Common myeloid progenitor, CD34-positive (primary cell): ENCODE results near the gene SLC22A23.

Experiments used
- CTCF ChIA-PET: fragments of 350-600 bp; sonication (Branson Sonifier 250); formaldehyde crosslinking; loops from one replicate; lab custom pipeline; 2021; ENCODE audit warnings: antibody characterized with exemption; lab: Charles Lee
- POLR2A ChIA-PET: fragments of 350-600 bp; sonication (Branson Sonifier 250); formaldehyde crosslinking; loops from one replicate; lab custom pipeline; 2021; ENCODE audit warnings: antibody characterized with exemption; lab: Charles Lee
- DNase-seq, 3 donors: peaks; one replicate each; pipeline versions ENCODE4 v3.0.0 to v3.0.0-alpha.2; 2013
- H3K27ac ChIP-seq, 2 experiments: 1 replicate in 1 of 2; 2 replicates in 1 of 2; pipeline ENCODE4 v1.7.0; 2013; ENCODE audit warnings: inconsistent platforms in 2 of 2, low read length in 2 of 2, mild to moderate bottlenecking in 2 of 2, low read depth in 1 of 2, moderate library complexity in 1 of 2; ENCODE audit not compliant: severe bottlenecking in 2 of 2, insufficient read depth in 1 of 2, poor library complexity in 1 of 2
- H3K27me3 ChIP-seq, 5 experiments: replicated peaks in 2 of 5; 1 replicate in 3 of 5; 2 replicates in 2 of 5; pipeline versions ENCODE4 v1.6.1 to v1.7.0; 2013; ENCODE audit warnings: low read length in 4 of 5, mild to moderate bottlenecking in 2 of 5, moderate library complexity in 2 of 5, inconsistent platforms in 1 of 5; ENCODE audit not compliant: insufficient read depth in 5 of 5, control insufficient read depth in 4 of 5
- H3K36me3 ChIP-seq, 4 experiments: 1 replicate in 2 of 4; 2 replicates in 2 of 4; pipeline versions ENCODE4 v1.6.1 to v1.7.0; 2013; ENCODE audit warnings: low read length in 3 of 4, control low read depth in 1 of 4, mild to moderate bottlenecking in 1 of 4; ENCODE audit not compliant: control insufficient read depth in 4 of 4, insufficient read depth in 4 of 4
- H3K4me1 ChIP-seq, 4 experiments: 1 replicate in 3 of 4; 2 replicates in 1 of 4; pipeline versions ENCODE4 v1.6.1 to v1.7.1; 2013; ENCODE audit warnings: low read length in 3 of 4, mild to moderate bottlenecking in 3 of 4, control low read depth in 1 of 4, inconsistent platforms in 1 of 4, moderate library complexity in 1 of 4; ENCODE audit not compliant: control insufficient read depth in 4 of 4, insufficient read depth in 4 of 4; ENCODE audit errors: control extremely low read depth in 1 of 4
- H3K4me3 ChIP-seq, 7 experiments: 1 replicate in 4 of 7; 2 replicates in 3 of 7; pipeline versions ENCODE4 v1.5.1 to v1.7.0; 2013; ENCODE audit warnings: mild to moderate bottlenecking in 7 of 7, low read length in 6 of 7, moderate library complexity in 6 of 7, inconsistent platforms in 2 of 7, low read depth in 2 of 7, control low read depth in 1 of 7; ENCODE audit not compliant: insufficient read depth in 4 of 7, control insufficient read depth in 1 of 7; ENCODE audit errors: extremely low read depth in 1 of 7
- H3K9me3 ChIP-seq, 5 experiments: 1 replicate in 4 of 5; 2 replicates in 1 of 5; pipeline versions ENCODE4 v1.6.1 to v1.7.1; 2013; ENCODE audit warnings: low read length in 4 of 5, mild to moderate bottlenecking in 2 of 5, inconsistent platforms in 1 of 5, low read depth in 1 of 5, moderate library complexity in 1 of 5; ENCODE audit not compliant: control insufficient read depth in 4 of 5, insufficient read depth in 2 of 5; ENCODE audit errors: control extremely low read depth in 1 of 5
- WGBS: methylation state at CpG from one replicate; pipeline ENCODE4 v1.1.5; 2013; ENCODE audit not compliant: insufficient coverage; 5-methylcytosine and 5-hydroxymethylcytosine counted together

Gene SLC22A23

GRCh38 chr6:3233904-3234303 lies 222.9 kb downstream of the SLC22A23 start:
- Histone ChIP-seq H3K36me3 (no peaks in the 10 kb centered on the region), H3K9me3 (no peaks in the 10 kb centered on the region), H3K27ac (no peak overlapping the region), H3K4me1 (peaks cover 3 to 50% (median 30%) of the 10 kb centered on the region in 4 experiments), H3K27me3 (peaks cover 17 to 56% (median 37%) of the 10 kb centered on the region in 5 experiments), H3K4me3 (no peak overlapping the region)
- ChIA-PET POLR2A (no interaction called here), CTCF (interaction anchor here (0.6 to 1.0 kb wide), 3 partner anchors 10 to 46 kb away, joined by 3 to 4 read pairs (median 3); no protein-coding TSS in a partner anchor)
- 76% methylated on average over 3 of the region's 3 CpGs for WGBS
- DNase-seq: no peak

- H3K4me3 ChIP-seq: no peak overlapping the region
- WGBS: 94% methylated on average over 2 of the region's 3 CpGs
- ChIA-PET POLR2A (no interaction called here), CTCF (interaction anchor here (0.6 to 1.0 kb wide), 2 partner anchors 9 to 46 kb away, joined by 3 to 4 read pairs; no protein-coding TSS in a partner anchor)
- no peaks in the 10 kb centered on the region for H3K9me3 ChIP-seq
- no peaks in the 10 kb centered on the region for H3K36me3 ChIP-seq
- no peak for DNase-seq
- no peak overlapping the region for H3K27ac ChIP-seq
- H3K4me1 ChIP-seq: peaks cover 3 to 53% (median 35%) of the 10 kb centered on the region in 4 experiments
- H3K27me3 ChIP-seq: peaks cover 17 to 61% (median 39%) of the 10 kb centered on the region in 5 experiments
Observed at GRCh38 chr6:3233321-3233720, 223.5 kb downstream of the SLC22A23 start.

- CTCF ChIA-PET: interaction anchor here (0.6 to 5.2 kb wide), 6 partner anchors 9 to 511 kb away, joined by 3 to 31 read pairs (median 3); no protein-coding TSS in a partner anchor
- DNase-seq: no peak
- Histone ChIP-seq H3K9me3 (no peaks in the 10 kb centered on the region), H3K36me3 (no peaks in the 10 kb centered on the region), H3K4me1 (peaks cover 3 to 53% (median 36%) of the 10 kb centered on the region in 4 experiments), H3K27ac (no peak overlapping the region), H3K4me3 (peak overlapping the region in 4 of 7 experiments; percentile 2 to 49 (median 37)), H3K27me3 (peaks cover 17 to 72% (median 44%) of the 10 kb centered on the region in 5 experiments)
- 10% methylated on average over 16 of the region's 23 CpGs for WGBS
- POLR2A ChIA-PET: no interaction called here
Observed at GRCh38 chr6:3232017-3232945, 224.6 kb downstream of the SLC22A23 start.

GRCh38 chr6:3231247-3232016 lies 225.4 kb downstream of the SLC22A23 start:
- Histone ChIP-seq H3K36me3 (no peaks in the 10 kb centered on the region), H3K27me3 (peaks cover 19 to 80% (median 50%) of the 10 kb centered on the region in 5 experiments), H3K4me3 (peak overlapping the region in 5 of 7 experiments; percentile 13 to 49 (median 38)), H3K27ac (no peak overlapping the region), H3K9me3 (no peaks in the 10 kb centered on the region), H3K4me1 (peaks cover 3 to 56% (median 44%) of the 10 kb centered on the region in 4 experiments)
- 1% methylated on average over 40 of the region's 47 CpGs for WGBS
- DNase-seq: peak in 2 of 3 donors; percentile 37 to 48
- ChIA-PET POLR2A (interaction anchor here (0.6 kb wide), 1 partner anchor 105 kb away, joined by 4 read pairs; no protein-coding TSS in a partner anchor), CTCF (interaction anchor here (0.9 to 5.2 kb wide), 5 partner anchors 14 to 512 kb away, joined by 3 to 31 read pairs (median 3); no protein-coding TSS in a partner anchor)

- WGBS: 0% methylated on average over 6 of the region's 11 CpGs
- peaks cover 19 to 86% (median 55%) of the 10 kb centered on the region in 5 experiments for H3K27me3 ChIP-seq
- no peaks in the 10 kb centered on the region for H3K9me3 ChIP-seq
- H3K36me3 ChIP-seq: no peaks in the 10 kb centered on the region
- ChIA-PET CTCF (interaction anchor here (0.6 to 5.2 kb wide), 5 partner anchors 14 to 586 kb away, joined by 3 to 31 read pairs (median 3); no protein-coding TSS in a partner anchor), POLR2A (no interaction called here)
- peaks cover 3 to 50% (median 42%) of the 10 kb centered on the region in 4 experiments for H3K4me1 ChIP-seq
- H3K4me3 ChIP-seq: peak overlapping the region in 3 of 7 experiments; percentile 36 to 49 (median 40)
- no peak overlapping the region for H3K27ac ChIP-seq
- DNase-seq: no peak
Observed at GRCh38 chr6:3230900-3231246, 226.0 kb downstream of the SLC22A23 start.

- 15% methylated on average over 2 of the region's 11 CpGs for WGBS
- Histone ChIP-seq H3K36me3 (no peaks in the 10 kb centered on the region), H3K4me3 (no peak overlapping the region), H3K9me3 (no peaks in the 10 kb centered on the region), H3K4me1 (peaks cover 0 to 49% (median 38%) of the 10 kb centered on the region in 4 experiments), H3K27me3 (peaks cover 19 to 89% (median 56%) of the 10 kb centered on the region in 5 experiments), H3K27ac (no peak overlapping the region)
- POLR2A ChIA-PET: no interaction called here
- DNase-seq: no peak
- CTCF ChIA-PET: interaction anchor here (0.6 to 5.2 kb wide), 6 partner anchors 10 to 586 kb away, joined by 3 to 31 read pairs (median 3); no protein-coding TSS in a partner anchor
Observed at GRCh38 chr6:3230256-3230882, 226.5 kb downstream of the SLC22A23 start.
